GM12878 (cell line): Measurements from ENCODE around the gene MAPK1. TPM values are rescaled to one million over a fixed set of nuclear protein-coding genes. Genes with fewer than 3 reads are reported as not detected.

Experiments
- ATAC-seq: fragments of 200-7000 bp; cut with Tn5 transposase; 3 replicates; pipeline ENCODE4 v1.9.1; 2020; ENCODE audit warnings: mild to moderate bottlenecking, moderate library complexity
- BruUV-seq: library from RNA; stranded (reverse); fragments of 400-500 nt; replicated peaks from 2 replicates; lab custom pipeline; 2021; lab: Mats Ljungman, UMichigan
- CTCF ChIA-PET: fragments of 300-600 bp; sonication (Branson Sonifier 250); formaldehyde crosslinking; extraction: SDS; loops from one replicate; lab custom pipeline; 2021; ENCODE audit warnings: inconsistent platforms; lab: Yijun Ruan, JAX
- POLR2A ChIA-PET: fragments of 350-600 bp; formaldehyde crosslinking; extraction: SDS; loops from one replicate; lab custom pipeline; 2021; ENCODE audit warnings: inconsistent platforms; lab: Charles Lee
- RAD21 ChIA-PET: fragments of 300-600 bp; sonication (Branson Sonifier 250); formaldehyde crosslinking; loops from one replicate; lab custom pipeline; 2023; ENCODE audit warnings: antibody characterized with exemption; ENCODE audit not compliant: unreplicated experiment; lab: Charles Lee
- SMC1A ChIA-PET: fragments of 300-600 bp; sonication (Branson Sonifier 250); formaldehyde crosslinking; loops from one replicate; lab custom pipeline; 2023; ENCODE audit not compliant: unreplicated experiment, uncharacterized antibody; lab: Charles Lee
- DNase-seq: peaks from one replicate; pipeline ENCODE4 v3.0.0-alpha.2; 2011; ENCODE audit warnings: low read depth, low spot score
- FAIRE-seq: peaks from 3 replicates; lab custom pipeline; 2011; peaks lifted over from hg19 to GRCh38; lab: Jason Lieb, UNC
- H2AFZ ChIP-seq: 2 replicates; pipeline ENCODE4 v1.6.0; 2011; ENCODE audit warnings: low read depth, low read length, control low read depth; ENCODE audit not compliant: control insufficient read depth
- H3K27ac ChIP-seq: 2 replicates; pipeline ENCODE4 v1.5.1; 2011; ENCODE audit warnings: control low read depth; ENCODE audit not compliant: control insufficient read depth, insufficient read depth
- H3K27me3 ChIP-seq, 2 experiments: replicated peaks in 1 of 2; 2 replicates each; pipeline versions ENCODE4 v1.6.0 to v1.6.1; 2011; ENCODE audit warnings: low read length in 1 of 2; ENCODE audit not compliant: control insufficient read depth in 2 of 2, insufficient read depth in 2 of 2
- H3K36me3 ChIP-seq, 2 experiments: 2 replicates each; pipeline ENCODE4 v1.5.1; 2011; ENCODE audit warnings: low read length in 1 of 2; ENCODE audit not compliant: control insufficient read depth in 2 of 2, insufficient read depth in 2 of 2
- H3K4me1 ChIP-seq: 2 replicates; pipeline ENCODE4 v1.6.1; 2011; ENCODE audit warnings: mild to moderate bottlenecking, low read length, moderate library complexity, mixed read lengths; ENCODE audit not compliant: control insufficient read depth, insufficient read depth
- H3K4me2 ChIP-seq: 2 replicates; pipeline ENCODE4 v1.6.0; 2011; ENCODE audit warnings: control low read depth; ENCODE audit not compliant: control insufficient read depth, insufficient read depth
- H3K4me3 ChIP-seq: fragments of 200-600 bp; sonication (generic); 2 replicates; pipeline ENCODE4 v1.5.1; 2016
- H3K79me2 ChIP-seq: 2 replicates; pipeline ENCODE4 v1.6.0; 2011; ENCODE audit warnings: low read length; ENCODE audit not compliant: control insufficient read depth, insufficient read depth
- H3K9ac ChIP-seq: 2 replicates; pipeline ENCODE4 v1.8.0; 2011; ENCODE audit warnings: low read length, control low read depth, mixed read lengths; ENCODE audit not compliant: control insufficient read depth, insufficient read depth
- H3K9me3 ChIP-seq: replicated peaks from 3 replicates; pipeline ENCODE4 v1.5.1; 2011; ENCODE audit warnings: mild to moderate bottlenecking, low read length; ENCODE audit not compliant: control insufficient read depth, insufficient read depth
- H4K20me1 ChIP-seq: 2 replicates; pipeline ENCODE4 v1.6.0; 2011; ENCODE audit not compliant: control insufficient read depth, insufficient read depth
- ATF7 ChIP-seq: fragments of 450-650 bp; IDR thresholded peaks from 2 replicates; pipeline ENCODE4 v1.6.1; 2016; ENCODE audit warnings: low read depth, mild to moderate bottlenecking
- BCL11A ChIP-seq: IDR thresholded peaks from 2 replicates; pipeline ENCODE4 v1.6.1; 2011; ENCODE audit warnings: low read depth, low read length
- CBX3 ChIP-seq: fragments of 200-600 bp; sonication (generic); IDR thresholded peaks from 2 replicates; pipeline ENCODE4 v1.6.1; 2016; ENCODE audit warnings: low read depth, borderline replicate concordance
- MEF2A ChIP-seq: IDR thresholded peaks from 2 replicates; pipeline ENCODE4 v1.6.1; 2011; ENCODE audit warnings: low read depth, mild to moderate bottlenecking, low read length, moderate library complexity; ENCODE audit not compliant: insufficient read depth
- MLLT1 ChIP-seq: fragments of 450-650 bp; IDR thresholded peaks from 2 replicates; pipeline ENCODE4 v1.6.1; 2016; ENCODE audit warnings: mild to moderate bottlenecking
- MYC ChIP-seq: IDR thresholded peaks from 2 replicates; pipeline ENCODE4 v1.6.1; 2011; ENCODE audit warnings: mild to moderate bottlenecking, low read length, moderate library complexity, inconsistent platforms; ENCODE audit not compliant: insufficient read depth, insufficient replicate concordance, insufficient read length, severe bottlenecking
- NR2C1 ChIP-seq: fragments of 450-650 bp; IDR thresholded peaks from 2 replicates; pipeline ENCODE4 v1.6.1; 2017; ENCODE audit warnings: antibody characterized with exemption, mild to moderate bottlenecking, moderate library complexity
- RB1 ChIP-seq: fragments of 450-650 bp; formaldehyde crosslinking; IDR thresholded peaks from 2 replicates; pipeline ENCODE4 v1.6.1; 2017; ENCODE audit warnings: mild to moderate bottlenecking, borderline replicate concordance
- RCOR1 ChIP-seq: conservative IDR thresholded peaks from 2 replicates; pipeline ENCODE4 v1.6.1; 2012; ENCODE audit warnings: low read depth, low read length, improper control_type of control experiment
- RELA ChIP-seq: fragments of 450-650 bp; IDR thresholded peaks from 2 replicates; pipeline ENCODE4 v1.8.0; 2014; ENCODE audit warnings: borderline replicate concordance; ENCODE audit not compliant: partially characterized antibody
- STAT3 ChIP-seq: IDR thresholded peaks from 2 replicates; pipeline ENCODE4 v1.6.1; 2011; ENCODE audit warnings: low read depth, low read length, improper control_type of control experiment
- TCF7 ChIP-seq: IDR thresholded peaks from 2 replicates; pipeline ENCODE4 v1.6.1; 2014; ENCODE audit warnings: antibody characterized with exemption, borderline replicate concordance
- USF2 ChIP-seq: IDR thresholded peaks from 2 replicates; pipeline ENCODE4 v1.6.1; 2011; ENCODE audit warnings: low read depth, low read length, improper control_type of control experiment, borderline replicate concordance
- ZNF207 ChIP-seq: fragments of 450-650 bp; IDR thresholded peaks from 2 replicates; pipeline ENCODE4 v1.6.1; 2014; ENCODE audit warnings: antibody characterized with exemption, mild to moderate bottlenecking, borderline replicate concordance
- WGBS: methylation state at CpG from one replicate; pipeline ENCODE4 v1.1.6; 2016; ENCODE audit warnings: low lambda C conversion rate; ENCODE audit not compliant: insufficient replicate concordance, insufficient coverage; ENCODE audit errors: missing lambda C conversion rate; 5-methylcytosine and 5-hydroxymethylcytosine counted together
- in situ Hi-C: fragments of 300-500 bp; cut with MboI; formaldehyde crosslinking; loops from 9 replicates; pipeline ENCODE4 v1.14.3; 2018; ENCODE audit warnings: mixed read lengths
- intact Hi-C: fragments of 100-400 bp; cut with micrococcal nuclease; formaldehyde crosslinking; loops from one replicate; pipeline ENCODE4 v1.14.2; 2022; ENCODE audit not compliant: unreplicated experiment
- polyA plus RNA-seq, 11 experiments: library from polyadenylated mRNA; depleted of rRNA in 4 of 11; unstranded in 6 of 11; stranded (reverse) in 5 of 11; fragments of >200 nt; fragmentation: Nextera tagmentation in 4 of 11; fragmentation: Illumina TruSeq in 1 of 11; extraction: Ambion mirVana in 4 of 11; extraction: Trizol in 1 of 11; gene quantifications; 1 replicate in 1 of 11; 2 replicates in 10 of 11; pipeline versions ENCODE4 v1.2.1 to v1.2.3, GENCODE V29; 2011 to 2016; ENCODE audit warnings: inconsistent platforms in 2 of 11, missing spikeins in 2 of 11, low read depth in 1 of 11
- total RNA-seq, 4 experiments: library from RNA; depleted of rRNA in 3 of 4; stranded (reverse); fragments of >200 nt in 3 of 4; fragmentation: Illumina TruSeq in 1 of 4; extraction: Trizol in 1 of 4; gene quantifications; 2 replicates each; pipeline versions ENCODE4 v1.2.1 to v1.2.3, GENCODE V29; 2013 to 2021

Gene MAPK1
- total and polyA plus RNA-seq, 10 of the 15 experiments (the other 5 are each of a cell fraction or from before 2014, with no cell fraction given) = 7.0 to 123 (median 58.4) TPM

GRCh38 chr22:21904250-21904789 lies 36.9 kb upstream of the MAPK1 start:
- CTCF ChIA-PET = no interaction called here
- no peak for FAIRE-seq
- DNase-seq = no peak
- Histone ChIP-seq H3K4me2 (no peak overlapping the region), H2AFZ (no peak overlapping the region), H3K27me3 (no peaks in the 10 kb centered on the region; a peak in 1 of 4 replicates), H4K20me1 (no peaks in the 10 kb centered on the region), H3K79me2 (no peaks in the 10 kb centered on the region), H3K4me1 (peaks cover 5% of the 10 kb centered on the region; the same call in 1 of the 2 replicates), H3K9ac (no peak overlapping the region), H3K9me3 (no peaks in the 10 kb centered on the region), H3K36me3 (no peaks in the 10 kb centered on the region), H3K4me3 (no peak overlapping the region), H3K27ac (no peak overlapping the region)
- in situ Hi-C loops = no loop called here
- RAD21 ChIA-PET = no interaction called here
- SMC1A ChIA-PET = interaction anchor here (0.7 kb wide), 1 partner anchor 39 kb away, joined by 3 read pairs; no protein-coding TSS in a partner anchor
- WGBS = 66% methylated on average over 4 of the region's 4 CpGs
- POLR2A ChIA-PET = interaction anchor here (0.5 kb wide), 1 partner anchor 31 kb away, joined by 6 read pairs; no protein-coding TSS in a partner anchor
- BruUV-seq = no TSS peak
- intact Hi-C loops = no loop called here
- no peak for TF ChIP-seq MLLT1
- TF ChIP-seq TCF7 = no peak
- TF ChIP-seq CBX3 = no peak
- TF ChIP-seq USF2 = no peak
- TF ChIP-seq MYC = no peak
- no peak for TF ChIP-seq ZNF207
- TF ChIP-seq RELA = no peak
- TF ChIP-seq NR2C1 = no peak
- TF ChIP-seq BCL11A = no peak
- no peak for TF ChIP-seq MEF2A
- no peak for TF ChIP-seq RB1
- no peak for TF ChIP-seq STAT3
- no peak for TF ChIP-seq ATF7
- TF ChIP-seq RCOR1 = no peak
- ATAC-seq = no peak
